CD4-positive, alpha-beta T cell treated with Interferon gamma for 1 hour (primary cell): ENCODE results near the gene CTIF.
A peak's percentile ranks its signal among the peaks of the same experiment; 100 is the strongest.
"Not testable (repeated sequence)": the region's sequence is repeated elsewhere in the genome, so short reads cannot be mapped to it uniquely, and the experiment has no call there.

Source experiments
- DNase-seq: peaks from one replicate; pipeline ENCODE4 v3.0.0-alpha.2; 2020

The CTIF gene

GRCh38 chr18:48811977-48812451 lies 273.2 kb downstream of the CTIF start:
- not testable (repeated sequence) for DNase-seq

GRCh38 chr18:48813321-48813720 lies 274.5 kb downstream of the CTIF start:
- DNase-seq = no peak

- peak; percentile 78 for DNase-seq
Measured at GRCh38 chr18:48813833-48814489, 275.1 kb downstream of the CTIF start.

- DNase-seq = peak; percentile 40
Measured at GRCh38 chr18:48814490-48815178, 275.8 kb downstream of the CTIF start.

- peak; percentile 34 for DNase-seq
Measured at GRCh38 chr18:48815179-48815515, 276.3 kb downstream of the CTIF start.

GRCh38 chr18:48815581-48816324 lies 276.9 kb downstream of the CTIF start:
- peak; percentile 23 for DNase-seq

GRCh38 chr18:48816554-48816953 lies 277.7 kb downstream of the CTIF start:
- DNase-seq = no peak

- DNase-seq = no peak
Measured at GRCh38 chr18:48817021-48817461, 278.2 kb downstream of the CTIF start.

GRCh38 chr18:48818329-48819254 lies 279.8 kb downstream of the CTIF start:
- no peak for DNase-seq

- DNase-seq = no peak
Measured at GRCh38 chr18:48819276-48819675, 280.4 kb downstream of the CTIF start.

GRCh38 chr18:48819781-48820482 lies 281.1 kb downstream of the CTIF start:
- DNase-seq = no peak

- DNase-seq = no peak
Measured at GRCh38 chr18:48820483-48821250, 281.8 kb downstream of the CTIF start.

- no peak for DNase-seq
Measured at GRCh38 chr18:48821251-48821590, 282.4 kb downstream of the CTIF start.

GRCh38 chr18:48821845-48822244 lies 283.0 kb downstream of the CTIF start:
- no peak for DNase-seq

GRCh38 chr18:48824231-48824970 lies 285.6 kb downstream of the CTIF start:
- no peak for DNase-seq

- DNase-seq = no peak
Measured at GRCh38 chr18:48825101-48825745, 286.4 kb downstream of the CTIF start.

GRCh38 chr18:48826271-48826670 lies 287.4 kb downstream of the CTIF start:
- no peak for DNase-seq

GRCh38 chr18:48826806-48827205 lies 288.0 kb downstream of the CTIF start:
- DNase-seq = no peak

GRCh38 chr18:48827291-48828193 lies 288.7 kb downstream of the CTIF start:
- DNase-seq = no peak
